Right lobe of liver (tissue), 4 donors: Measurements from ENCODE around the gene CPPED1.

ENCODE experiments used
- CTCF ChIP-seq, 4 donors: fragments of 200-600 bp in 3 of 4; fragments of 450-650 bp in 1 of 4; IDR thresholded peaks; one replicate each; pipeline versions ENCODE4 v1.5.1 to v1.8.0; 2016 to 2022; ENCODE audit warnings: antibody characterized with exemption in 4 of 4, mild to moderate bottlenecking in 2 of 4
- POLR2A ChIP-seq: fragments of 450-650 bp; IDR thresholded peaks from one replicate; pipeline ENCODE4 v1.6.1; 2017; ENCODE audit warnings: antibody characterized with exemption, mild to moderate bottlenecking
- donor health status: DM: no; HTN: no; CAD: no.
- donor health status: DM: no; HTN: no; CAD: no.
- donor health status: DM: no; HTN: yes; CAD: no.

DNA sequence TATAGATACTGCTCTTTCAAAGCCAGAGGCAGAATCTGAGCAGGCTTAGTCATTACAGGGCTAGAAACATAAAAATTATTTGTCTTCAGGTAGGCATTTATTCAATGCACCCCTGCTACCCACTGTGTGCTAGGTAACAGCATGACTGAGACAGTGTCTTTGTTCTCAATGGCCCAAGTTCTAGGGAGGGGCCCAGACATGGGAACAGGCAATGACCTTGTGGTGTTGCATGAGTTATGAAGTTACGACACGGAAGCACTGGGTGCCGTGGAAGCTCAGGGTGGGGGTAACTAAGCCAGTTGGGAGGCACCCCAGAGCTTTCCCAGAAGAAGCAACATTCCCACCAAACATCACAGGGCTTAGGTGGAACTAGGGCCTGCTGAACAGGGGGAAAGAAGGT, 87.0 kb downstream of the CPPED1 start:
- TF ChIP-seq CTCF (IDR thresholded peaks at IDR 0.05) (no peak), POLR2A (no peak)
